ENCODE results near the gene NAGPA. TPM values are rescaled to one million over a fixed set of nuclear protein-coding genes. Genes with fewer than 3 reads are reported as not detected.

Gene NAGPA
- total and polyA plus RNA-seq, 10 of the 15 experiments (the other 5 are each of a cell fraction or from before 2014, with no cell fraction given), result 0.03 to 11.6 (median 6.6) TPM

- peak; percentile 61 for TF ChIP-seq BACH1 (IDR thresholded peaks at IDR 0.05; ENCODE audit: borderline replicate concordance)
- TF ChIP-seq RCOR1 (conservative IDR thresholded peaks at IDR 0.05; ENCODE audit: low read depth, low read length), result no peak
- no peak for TF ChIP-seq SRF (IDR thresholded peaks at IDR 0.05; ENCODE audit: low read depth in 2 of 2, low read length in 2 of 2)
- TF ChIP-seq ZNF687 (IDR thresholded peaks at IDR 0.05), result peak; percentile 73
- TF ChIP-seq TAF1 (IDR thresholded peaks at IDR 0.05; ENCODE audit: borderline replicate concordance, low read depth, low read length), result peak; percentile 95
- no peak for TF ChIP-seq BCL3 (IDR thresholded peaks at IDR 0.05; ENCODE audit: borderline replicate concordance, insufficient read depth, low read depth, low read length, poor library complexity, severe bottlenecking)
- TF ChIP-seq IRF4 (IDR thresholded peaks at IDR 0.05; ENCODE audit: low read depth, low read length), result no peak
- TF ChIP-seq NR2C1 (IDR thresholded peaks at IDR 0.05), result no peak
- no peak for TF ChIP-seq SMAD1 (IDR thresholded peaks at IDR 0.05; ENCODE audit: low read depth, partially characterized antibody)
- TF ChIP-seq SMAD5 (IDR thresholded peaks at IDR 0.05; ENCODE audit: low read depth), result peak; percentile 57; the same call in 1 of the 2 replicates
- peak; percentile 69; the same call in 1 of the 2 replicates for TF ChIP-seq RB1 (IDR thresholded peaks at IDR 0.05; ENCODE audit: borderline replicate concordance)
- TF ChIP-seq USF2 (IDR thresholded peaks at IDR 0.05; ENCODE audit: borderline replicate concordance, low read depth, low read length), result peak; percentile 92
- TF ChIP-seq ZNF207 (IDR thresholded peaks at IDR 0.05; ENCODE audit: borderline replicate concordance), result no peak
- no peak for TF ChIP-seq IKZF2 (IDR thresholded peaks at IDR 0.05)
- no peak for TF ChIP-seq CHD4 (IDR thresholded peaks at IDR 0.05)
- TF ChIP-seq MAX (IDR thresholded peaks at IDR 0.05; ENCODE audit: low read depth, low read length), result peak; percentile 90
- no peak for TF ChIP-seq EED (IDR thresholded peaks at IDR 0.05; ENCODE audit: low read depth)
- 0 out of 2 replicates have a peak, but pooled peaks have one; percentile 35 for TF ChIP-seq HSF1 (IDR thresholded peaks at IDR 0.05; ENCODE audit: low read depth, low read length)
- TF ChIP-seq SUPT20H (IDR thresholded peaks at IDR 0.05; ENCODE audit: borderline replicate concordance, control insufficient read depth, low read depth, low read length), result no peak
- TF ChIP-seq ZNF384 (IDR thresholded peaks at IDR 0.05; ENCODE audit: borderline replicate concordance, low read depth, low read length), result no peak
These were observed 38.1 kb upstream of the NAGPA start, which contains the start of gene ALG1 (continued) for GRCh38 chr16:5071681-5072333.

All from GM12878 (cell line).